Measurements from ENCODE around the gene EZR.
"Not testable (repeated sequence)": the region's sequence is repeated elsewhere in the genome, so short reads cannot be mapped to it uniquely, and the experiment has no call there.

EZR gene

GRCh38 chr6:158843751-158844683, 24.8 kb upstream of the EZR start:
- no peak for DNase-seq (ENCODE audit: low read depth in 2 of 2)

- no peak for DNase-seq (ENCODE audit: low read depth in 2 of 2)
These were observed 22.2 kb upstream of the EZR start for GRCh38 chr6:158841358-158841757.

GRCh38 chr6:158840465-158840864, 21.3 kb upstream of the EZR start:
- no peak for DNase-seq (ENCODE audit: low read depth in 2 of 2)

GRCh38 chr6:158839796-158840195, 20.6 kb upstream of the EZR start:
- DNase-seq (ENCODE audit: low read depth in 2 of 2) = no peak

- not testable (repeated sequence) for DNase-seq (ENCODE audit: low read depth in 2 of 2)
These were observed 19.6 kb upstream of the EZR start for GRCh38 chr6:158838790-158839189.

- DNase-seq (ENCODE audit: low read depth in 2 of 2) = no peak
These were observed 18.8 kb upstream of the EZR start for GRCh38 chr6:158837684-158838625.

- DNase-seq (ENCODE audit: low read depth in 2 of 2) = no peak
These were observed 17.6 kb upstream of the EZR start for GRCh38 chr6:158836625-158837311.

- DNase-seq (ENCODE audit: low read depth in 2 of 2) = no peak
These were observed 16.6 kb upstream of the EZR start for GRCh38 chr6:158835616-158836221.

- no peak for DNase-seq (ENCODE audit: low read depth in 2 of 2)
These were observed 15.7 kb upstream of the EZR start for GRCh38 chr6:158834675-158835385.

GRCh38 chr6:158832807-158833206, 13.6 kb upstream of the EZR start:
- DNase-seq (ENCODE audit: low read depth in 2 of 2) = not testable (repeated sequence)

GRCh38 chr6:158832026-158832425, 12.9 kb upstream of the EZR start:
- no peak for DNase-seq (ENCODE audit: low read depth in 2 of 2)

GRCh38 chr6:158831571-158831970, 12.4 kb upstream of the EZR start:
- DNase-seq (ENCODE audit: low read depth in 2 of 2) = no peak

GRCh38 chr6:158830736-158831135, 11.6 kb upstream of the EZR start:
- no peak for DNase-seq (ENCODE audit: low read depth in 2 of 2)

- no peak for DNase-seq (ENCODE audit: low read depth in 2 of 2)
These were observed 9.6 kb upstream of the EZR start for GRCh38 chr6:158828807-158829206.

GRCh38 chr6:158826819-158827501, 7.8 kb upstream of the EZR start:
- no peak for DNase-seq (ENCODE audit: low read depth in 2 of 2)

GRCh38 chr6:158825951-158826306, 6.8 kb upstream of the EZR start:
- DNase-seq (ENCODE audit: low read depth in 2 of 2) = no peak

- no peak for DNase-seq (ENCODE audit: low read depth in 2 of 2)
These were observed 6.1 kb upstream of the EZR start for GRCh38 chr6:158825038-158825950.

- not testable (repeated sequence) for DNase-seq (ENCODE audit: low read depth in 2 of 2)
These were observed 4.4 kb upstream of the EZR start for GRCh38 chr6:158823616-158824015.

GRCh38 chr6:158819977-158820622, 932 bp upstream of the EZR start:
- DNase-seq (ENCODE audit: low read depth in 2 of 2) = no peak
